ENCODE results near the gene OR5T3.

The OR5T3 gene

DNA sequence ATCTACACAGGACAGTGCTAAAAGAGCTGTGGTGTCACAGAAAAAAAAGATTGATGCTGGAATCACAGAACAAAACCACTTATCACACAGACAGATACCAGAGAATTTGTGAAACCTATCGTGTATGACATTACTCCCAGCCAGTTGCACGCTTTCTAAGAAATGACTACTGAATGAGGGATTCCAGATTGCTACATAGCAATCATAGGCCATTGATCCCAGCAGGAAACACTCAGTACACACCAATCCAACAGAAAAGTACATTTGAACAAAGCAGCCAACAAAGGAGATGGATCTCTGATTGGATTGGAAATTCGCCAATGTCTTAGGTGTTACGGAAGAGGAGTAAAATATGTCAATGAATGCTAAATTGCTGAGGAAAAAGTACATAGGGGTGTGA is 44.8 kb downstream of the OR5T3 start:
- no peaks in the 10 kb centered on the region for H3K4me1 ChIP-seq (ENCODE audit: control insufficient read depth, insufficient read depth, low read length)
- no peaks in the 10 kb centered on the region for H3K9me3 ChIP-seq (ENCODE audit: control insufficient read depth, insufficient read depth, low read depth, low read length)
- H3K4me3 ChIP-seq (ENCODE audit: low read depth, low read length), result no peak overlapping the region
- TF ChIP-seq OSR2 (tag by site-specific recombination; IDR thresholded peaks at IDR 0.05) (no peak), ZNF560 (tag by site-specific recombination; IDR thresholded peaks at IDR 0.05; ENCODE audit: borderline replicate concordance) (no peak), ZNF513 (tag by site-specific recombination; IDR thresholded peaks at IDR 0.05) (no peak), ZNF121 (tag by site-specific recombination; IDR thresholded peaks at IDR 0.05) (no peak), ZNF707 (tag by site-specific recombination; IDR thresholded peaks at IDR 0.05) (no peak), ZNF510 (tag by site-specific recombination; IDR thresholded peaks at IDR 0.05; ENCODE audit: insufficient replicate concordance) (no peak), ZNF16 (tag by site-specific recombination; IDR thresholded peaks at IDR 0.05; ENCODE audit: low read depth) (no peak), ZNF157 (tag by site-specific recombination; IDR thresholded peaks at IDR 0.05) (no peak), ZBTB26 (tag by site-specific recombination; optimal IDR thresholded peaks at IDR 0.05) (no peak), SP2 (tag by site-specific recombination; IDR thresholded peaks at IDR 0.05) (no peak), YY2 (tag by site-specific recombination; IDR thresholded peaks at IDR 0.05) (no peak)
- TF ChIP-seq, protein P1, sequence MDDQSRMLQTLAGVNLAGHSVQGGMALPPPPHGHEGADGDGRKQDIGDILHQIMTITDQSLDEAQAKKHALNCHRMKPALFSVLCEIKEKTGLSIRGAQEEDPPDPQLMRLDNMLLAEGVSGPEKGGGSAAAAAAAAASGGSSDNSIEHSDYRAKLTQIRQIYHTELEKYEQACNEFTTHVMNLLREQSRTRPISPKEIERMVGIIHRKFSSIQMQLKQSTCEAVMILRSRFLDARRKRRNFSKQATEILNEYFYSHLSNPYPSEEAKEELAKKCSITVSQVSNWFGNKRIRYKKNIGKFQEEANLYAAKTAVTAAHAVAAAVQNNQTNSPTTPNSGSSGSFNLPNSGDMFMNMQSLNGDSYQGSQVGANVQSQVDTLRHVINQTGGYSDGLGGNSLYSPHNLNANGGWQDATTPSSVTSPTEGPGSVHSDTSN (CRISPR knock-in tag; IDR thresholded peaks at IDR 0.05), result no peak
- CTCF ChIA-PET, result no interaction called here
- no peaks in the 10 kb centered on the region for H3K36me3 ChIP-seq (ENCODE audit: control insufficient read depth in 2 of 2, insufficient read depth in 1 of 2, low read length in 2 of 2)
- no peak overlapping the region for H3K27ac ChIP-seq (ENCODE audit: extremely low read depth, low read depth, low read length)
- POLR2A ChIA-PET, result no interaction called here
